Inferior parietal cortex (tissue), 1 donor: ENCODE results near the gene SLC9B1.
A peak's percentile ranks its signal among the peaks of the same experiment; 100 is the strongest.
"Not testable (repeated sequence)": the region's sequence is repeated elsewhere in the genome, so short reads cannot be mapped to it uniquely, and the experiment has no call there.

Experiments
- DNase-seq: peaks from one replicate; pipeline ENCODE4 v3.0.0-alpha.2; 2016; ENCODE audit errors: extremely low spot score

The SLC9B1 gene

DNA sequence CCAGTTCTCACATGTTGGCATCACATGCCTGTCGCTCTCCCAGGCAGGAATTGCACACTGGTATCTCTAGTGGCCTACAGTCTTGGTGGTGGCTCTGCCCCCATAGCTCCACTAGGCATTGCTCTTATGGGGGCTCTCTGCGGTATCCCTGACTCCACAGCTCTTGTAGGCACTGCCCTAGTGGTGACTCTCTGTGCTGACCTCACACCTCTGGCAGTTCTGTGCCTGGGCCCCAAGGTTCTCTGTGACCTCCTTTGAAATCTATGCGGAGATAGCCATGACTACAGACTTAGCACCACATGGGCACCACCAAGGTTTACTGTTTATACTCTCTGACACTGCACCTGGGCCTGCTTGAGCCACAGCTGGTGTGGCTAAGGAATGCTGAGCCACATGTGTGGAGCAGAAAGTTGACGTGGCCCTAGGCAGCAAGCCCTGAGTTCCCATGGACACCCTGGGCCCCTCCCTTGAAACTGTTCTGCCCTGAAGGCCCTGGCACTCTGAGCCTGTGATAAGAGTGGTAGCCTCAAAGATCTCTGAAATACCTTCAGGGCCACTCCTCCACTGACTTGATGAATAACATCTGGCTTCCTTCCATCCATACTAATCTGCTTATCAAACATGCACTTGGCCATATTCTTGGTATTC is 8.0 kb downstream of the SLC9B1 start:
- DNase-seq = no peak

DNA sequence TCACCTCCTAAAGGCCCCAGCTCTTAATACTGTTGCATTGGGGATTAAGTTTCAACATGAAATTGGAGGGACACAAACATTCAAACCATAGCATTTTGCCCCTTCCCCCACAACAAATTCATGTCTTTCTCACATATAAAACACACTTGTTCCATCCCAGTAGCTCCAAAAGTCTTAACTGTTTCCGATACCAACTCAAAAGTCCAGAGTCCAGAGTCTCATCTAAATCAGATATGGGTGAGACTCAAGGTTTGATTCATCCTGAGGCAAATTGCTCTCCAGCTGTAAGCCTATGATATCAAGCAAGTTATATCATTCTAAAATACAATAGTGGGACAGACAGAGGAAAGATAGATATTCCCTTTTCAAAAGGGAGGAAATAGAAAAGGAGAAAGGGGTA is 8.7 kb downstream of the SLC9B1 start:
- DNase-seq = no peak

DNA sequence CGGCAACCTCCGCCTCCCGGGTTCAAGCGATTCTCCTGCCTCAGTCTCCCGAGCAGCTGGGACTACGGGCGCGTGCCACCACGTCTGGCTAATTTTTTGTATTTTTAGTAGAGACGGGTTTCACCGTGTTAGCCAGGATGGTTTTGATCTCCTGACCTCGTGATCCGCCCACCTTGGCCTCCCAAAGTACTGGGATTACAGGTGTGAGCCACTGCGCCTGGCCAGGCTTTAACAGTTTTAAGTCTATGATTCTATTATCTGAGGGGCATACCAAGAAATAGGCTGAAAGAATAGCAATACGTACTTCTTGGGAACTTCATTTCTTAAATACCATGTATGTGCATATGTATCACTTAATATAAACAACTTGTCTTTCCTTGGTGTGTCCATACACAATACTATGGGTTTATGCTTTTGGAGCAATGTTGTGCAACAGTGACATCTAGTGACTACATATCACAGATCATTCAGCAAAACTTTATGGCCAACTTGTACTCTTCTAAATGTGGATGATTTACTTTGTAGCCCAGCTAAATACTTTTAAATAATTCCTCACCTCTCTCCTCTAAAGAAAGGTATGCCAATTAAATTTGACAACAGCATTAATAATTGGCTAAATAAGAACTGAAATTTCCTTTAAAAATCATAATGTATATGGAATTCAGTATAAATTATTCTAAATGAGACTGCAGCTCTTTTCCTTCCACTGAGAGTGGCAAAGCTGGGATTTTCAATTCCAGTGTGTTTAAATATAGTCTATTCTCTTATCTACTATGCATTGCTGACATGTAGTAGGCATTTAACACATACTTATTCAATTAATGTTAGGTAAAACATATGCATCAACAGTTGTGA is 10.4 kb downstream of the SLC9B1 start:
- peak; percentile 86 for DNase-seq

DNA sequence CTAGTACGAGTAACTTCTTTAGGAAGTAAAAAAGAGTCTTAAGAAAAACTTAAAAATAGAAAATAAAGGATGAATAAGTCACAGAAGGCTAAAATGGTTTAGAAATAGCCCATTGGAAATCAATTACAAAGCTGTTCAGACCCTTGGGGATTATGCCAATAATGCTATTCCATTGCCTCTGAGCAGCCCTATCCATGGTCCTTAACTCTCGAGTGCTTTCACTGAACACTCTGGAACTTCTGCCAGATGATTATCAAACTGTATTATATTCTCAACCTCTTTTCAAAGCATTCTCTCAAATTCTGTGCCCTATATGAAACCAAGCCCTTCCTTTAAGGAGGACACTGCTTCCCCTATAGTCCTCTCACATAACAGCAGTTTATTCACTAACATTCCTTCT is 17.0 kb downstream of the SLC9B1 start:
- DNase-seq = no peak

DNA sequence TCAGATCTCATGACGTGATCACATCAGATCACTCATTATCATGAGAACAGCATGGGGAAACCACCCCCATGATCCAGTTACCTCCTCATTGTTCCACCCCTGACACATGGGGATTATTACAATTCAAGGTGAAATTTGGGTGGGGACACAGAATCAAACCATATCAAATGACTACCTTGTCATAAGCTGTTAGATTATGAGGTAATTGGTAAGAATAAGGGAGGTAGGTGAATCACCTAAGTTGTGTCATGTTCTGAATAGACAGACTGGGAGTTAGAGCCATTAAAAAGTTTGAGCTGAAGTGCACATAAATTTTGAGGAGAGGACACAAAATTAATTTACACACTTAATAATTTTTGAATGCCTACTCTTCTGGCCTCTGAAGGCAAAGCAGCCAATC is 24.7 kb downstream of the SLC9B1 start:
- DNase-seq = no peak

DNA sequence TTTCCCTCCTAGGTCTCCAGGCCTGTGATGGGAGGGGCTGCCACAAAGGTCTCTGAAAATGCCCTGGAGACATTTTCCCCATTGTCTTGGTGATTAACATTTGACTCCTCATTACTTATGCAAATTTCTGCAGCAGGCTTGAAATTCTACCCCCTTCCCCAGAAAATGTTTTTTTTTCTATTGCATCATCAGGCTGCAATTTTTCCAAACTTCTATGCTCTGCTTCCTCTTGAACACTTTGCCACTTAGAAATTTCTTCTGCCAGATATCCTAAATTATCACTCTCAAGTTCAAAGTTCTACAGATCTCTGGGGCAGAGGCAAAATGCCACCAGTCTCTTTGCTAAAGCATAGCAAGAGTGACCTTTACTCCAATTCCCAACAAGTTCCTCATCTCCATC is 25.5 kb downstream of the SLC9B1 start:
- not testable (repeated sequence) for DNase-seq

DNA sequence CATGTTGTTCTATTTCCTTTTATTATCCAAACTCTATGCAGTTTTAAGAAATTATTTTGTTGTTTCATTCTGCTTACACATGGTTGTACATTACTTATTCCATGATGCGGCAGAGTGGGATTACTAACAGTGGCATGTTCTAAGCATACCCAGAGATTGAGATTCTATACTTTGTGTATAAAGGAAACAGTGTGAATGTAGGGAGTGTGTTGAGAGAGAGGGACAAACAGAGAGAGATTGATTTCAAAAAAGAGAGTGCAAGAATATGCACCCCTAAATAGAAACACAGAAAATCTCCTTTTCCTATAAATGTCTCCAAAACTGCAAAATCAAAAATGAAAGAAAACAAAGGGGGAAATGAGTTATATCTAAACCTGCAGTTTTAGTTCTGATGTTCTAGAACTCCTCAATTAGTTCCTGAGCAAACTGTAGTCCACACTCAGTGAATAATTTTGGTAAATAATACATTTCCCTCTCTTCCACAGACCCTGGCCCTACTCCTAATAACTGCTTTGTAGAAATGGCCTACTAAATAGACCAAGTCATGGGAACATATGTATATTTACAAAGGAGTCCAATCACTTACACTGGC is 31.0 kb downstream of the SLC9B1 start:
- no peak for DNase-seq

DNA sequence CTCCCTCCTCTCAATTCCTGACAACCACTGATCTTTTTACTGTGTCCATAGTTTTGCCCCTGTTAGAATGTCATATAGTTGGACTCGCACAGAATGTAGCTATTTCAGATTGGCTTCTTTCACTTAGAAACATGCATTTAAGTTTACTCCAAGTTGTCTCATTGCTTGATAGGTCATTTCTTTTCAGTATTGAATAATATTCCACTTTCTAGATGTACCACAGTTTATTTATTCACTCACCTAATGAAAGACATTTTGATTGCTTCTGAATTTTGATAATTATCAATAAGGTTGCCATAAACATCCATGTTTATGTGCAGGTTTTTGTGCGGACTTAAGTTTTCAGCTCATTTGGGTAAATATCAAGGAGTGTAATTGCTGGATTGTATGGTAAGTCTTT is 38.5 kb downstream of the SLC9B1 start:
- DNase-seq = no peak

DNA sequence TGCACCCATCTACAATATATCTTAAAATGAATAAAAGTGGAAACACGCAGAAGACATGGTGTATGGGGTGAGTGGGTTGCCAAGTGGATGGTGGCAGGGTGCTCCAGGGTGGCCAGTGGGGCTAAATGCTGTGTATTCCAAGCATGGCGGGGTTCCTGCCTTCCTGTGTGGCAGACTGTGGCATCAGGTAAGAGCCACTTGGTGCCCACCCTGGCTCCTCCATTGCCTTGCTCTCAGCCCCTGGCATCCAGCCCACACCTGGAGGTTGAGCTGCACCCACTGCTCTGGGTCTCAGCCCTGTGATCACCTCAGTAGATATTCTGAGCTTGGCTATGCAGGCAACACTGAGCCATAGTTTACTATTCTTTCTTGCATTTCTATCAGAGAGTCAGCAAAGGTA is 57.7 kb downstream of the SLC9B1 start:
- DNase-seq = not testable (repeated sequence)

DNA sequence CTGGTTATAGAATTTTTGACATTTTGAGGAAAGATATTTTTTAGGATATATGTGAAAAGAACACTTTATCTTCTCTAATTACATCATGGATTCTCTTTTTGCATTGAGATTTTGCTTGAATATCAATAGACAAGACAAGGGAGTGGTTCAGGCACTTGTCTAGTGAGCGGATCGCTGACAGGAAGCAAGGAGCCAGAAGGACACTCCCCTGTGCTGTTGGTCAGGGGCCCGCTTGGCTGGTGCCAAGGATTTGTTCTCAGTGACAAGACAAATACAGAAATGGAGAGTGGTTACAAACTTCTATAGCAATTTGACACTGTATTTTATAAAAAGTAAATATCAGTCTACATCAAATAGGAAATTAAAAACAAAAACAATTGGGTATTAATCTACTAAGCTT is 60.0 kb downstream of the SLC9B1 start:
- peak; percentile 1 for DNase-seq

DNA sequence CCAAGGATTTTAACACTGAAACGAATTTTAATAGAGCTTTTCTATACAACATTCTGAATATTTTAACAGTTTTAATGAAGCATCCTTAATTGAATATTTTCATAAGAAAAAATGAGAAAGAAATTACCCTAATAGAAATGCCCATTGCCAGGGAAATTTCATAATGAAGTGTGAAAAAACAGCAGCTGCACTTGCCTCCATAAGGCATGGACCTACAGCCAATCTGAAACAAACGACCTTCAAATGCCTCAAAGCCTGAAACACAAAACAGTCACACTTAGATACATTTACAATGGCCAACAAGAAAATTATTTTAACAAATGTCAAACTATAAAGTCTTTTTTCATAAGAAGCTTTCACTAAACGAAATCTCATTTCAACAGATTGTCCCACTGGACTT is 74.4 kb downstream of the SLC9B1 start:
- DNase-seq = no peak

DNA sequence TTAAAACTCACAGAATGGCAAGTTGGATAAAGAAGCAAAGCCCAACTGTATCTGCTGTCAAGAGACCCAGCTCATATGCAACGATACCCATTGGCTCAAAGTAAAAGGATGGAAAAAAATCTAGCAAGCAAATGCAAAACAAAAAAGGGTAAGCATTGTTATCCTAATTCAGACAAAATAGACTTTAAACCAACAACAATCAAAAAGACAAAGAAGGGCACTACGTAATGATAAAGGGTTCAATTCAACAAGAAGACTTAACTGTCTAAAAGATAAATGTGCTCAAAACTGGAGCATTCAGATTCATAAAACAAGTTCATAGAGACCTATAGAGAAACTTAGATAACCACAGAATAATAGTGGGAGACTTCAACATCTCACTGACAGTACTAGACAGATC is 81.4 kb downstream of the SLC9B1 start:
- not testable (repeated sequence) for DNase-seq

DNA sequence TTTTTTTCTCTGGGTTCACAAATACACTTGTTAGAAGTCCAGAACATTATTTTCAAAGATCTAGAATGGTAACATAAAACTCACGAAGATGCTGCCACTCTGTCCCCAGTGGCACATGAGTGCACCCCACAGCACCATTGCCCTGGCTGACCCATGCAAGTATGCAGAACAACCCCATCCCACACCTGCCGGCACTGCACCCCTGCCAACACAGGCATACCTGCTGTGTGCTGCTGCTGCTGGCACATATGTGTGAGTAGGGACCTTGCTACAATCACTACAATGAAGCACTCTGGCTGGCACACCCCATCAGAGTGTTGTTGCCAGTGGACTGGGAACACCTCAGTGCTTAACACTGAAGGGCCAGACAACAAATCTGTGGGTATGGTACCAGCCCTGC is 83.8 kb downstream of the SLC9B1 start:
- no peak for DNase-seq

DNA sequence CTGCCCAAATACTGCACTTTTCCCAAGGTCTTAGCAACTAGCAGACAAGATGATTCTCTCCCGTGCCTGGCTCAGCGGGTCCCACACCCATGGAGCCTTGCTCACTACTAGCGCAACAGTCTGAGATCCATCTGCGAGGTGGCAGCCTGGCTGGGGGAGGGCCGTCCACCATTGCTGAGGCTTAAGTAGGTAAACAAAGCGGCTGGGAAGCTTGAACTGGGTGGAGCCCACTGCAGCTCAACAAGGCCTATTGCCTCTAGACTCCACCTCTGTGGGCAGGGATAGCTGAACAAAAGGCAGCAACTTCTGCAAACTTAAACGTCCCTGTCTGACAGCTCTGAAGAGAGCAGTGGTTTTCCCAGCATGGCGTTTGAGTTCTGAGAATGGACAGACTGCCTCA is 99.8 kb downstream of the SLC9B1 start:
- not testable (repeated sequence) for DNase-seq

DNA sequence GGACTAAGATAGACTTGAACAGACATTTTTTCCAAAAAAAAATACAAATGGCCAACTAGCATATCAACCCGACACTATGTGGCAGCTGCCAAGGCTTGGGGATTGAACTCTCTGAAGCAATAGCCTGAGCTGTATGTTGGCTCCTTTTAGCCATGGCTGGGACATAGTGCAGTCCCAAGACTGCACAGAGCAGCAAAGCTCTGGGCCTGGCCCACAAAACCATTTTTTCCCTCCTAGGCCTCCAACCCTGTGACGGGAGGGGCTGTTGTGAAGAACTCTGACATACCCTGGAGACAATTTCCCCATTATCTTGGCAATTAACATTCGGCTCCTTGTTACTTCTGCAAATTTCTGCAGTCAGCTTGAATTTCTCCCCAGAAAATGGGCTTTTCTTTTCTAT is 100.6 kb downstream of the SLC9B1 start:
- no peak for DNase-seq

DNA sequence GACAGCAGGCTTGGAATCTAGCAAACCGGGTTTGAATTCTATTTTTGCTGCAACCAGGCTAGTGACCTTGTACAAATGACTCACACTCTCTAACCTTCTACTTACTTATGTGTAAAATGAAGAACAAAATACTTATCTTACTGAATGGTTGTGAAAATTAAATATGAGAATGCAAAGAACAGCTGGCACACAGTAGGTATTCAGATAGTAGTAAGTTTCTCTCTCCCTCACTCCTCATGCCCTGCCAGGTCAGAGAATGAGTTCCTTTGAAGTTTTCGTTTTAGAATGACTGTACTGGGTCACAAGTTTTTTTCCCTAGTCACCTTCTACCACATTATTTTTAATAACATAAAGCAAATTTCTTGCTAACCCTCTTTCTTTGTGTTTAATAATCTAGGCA is 117.7 kb downstream of the SLC9B1 start:
- DNase-seq = no peak

DNA sequence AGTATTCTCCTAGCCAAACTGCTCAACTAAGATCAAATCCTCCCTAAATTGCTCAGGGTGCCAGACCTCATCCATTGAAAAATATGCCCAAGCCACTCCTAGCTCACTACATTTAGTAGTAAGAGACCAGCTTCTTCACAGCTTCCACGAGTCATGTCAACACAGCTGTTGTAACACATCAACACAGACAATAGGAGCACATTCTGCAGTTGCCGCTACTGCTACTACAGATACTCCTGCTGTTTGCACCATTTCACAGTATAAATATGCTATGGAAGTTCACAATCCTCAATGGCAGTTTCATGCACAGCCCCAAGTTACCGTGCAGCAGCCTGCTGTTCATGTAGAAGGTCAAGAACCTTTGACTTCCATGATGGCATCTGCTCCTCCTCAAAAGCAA is 121.9 kb downstream of the SLC9B1 start:
- DNase-seq = not testable (repeated sequence)

DNA sequence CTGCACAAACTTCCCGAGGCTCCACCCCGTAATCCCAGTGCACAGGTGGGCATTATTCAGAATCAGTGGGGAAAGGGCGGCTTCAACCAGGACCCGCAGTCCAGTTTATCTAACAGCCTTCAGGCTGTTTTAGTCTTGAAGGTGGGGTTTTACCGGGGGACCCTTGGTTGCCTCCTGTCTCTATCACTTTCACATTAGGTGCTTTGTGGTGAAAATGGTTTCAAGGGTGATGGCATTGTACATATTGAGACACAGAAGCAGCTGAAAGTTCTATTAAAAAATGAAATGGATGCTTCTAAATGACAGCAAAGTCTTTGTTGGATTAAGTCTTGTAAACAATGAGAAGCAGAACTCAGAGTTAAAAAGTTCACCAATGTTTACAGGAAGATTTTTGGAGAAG is 123.0 kb downstream of the SLC9B1 start:
- DNase-seq = not testable (repeated sequence)

DNA sequence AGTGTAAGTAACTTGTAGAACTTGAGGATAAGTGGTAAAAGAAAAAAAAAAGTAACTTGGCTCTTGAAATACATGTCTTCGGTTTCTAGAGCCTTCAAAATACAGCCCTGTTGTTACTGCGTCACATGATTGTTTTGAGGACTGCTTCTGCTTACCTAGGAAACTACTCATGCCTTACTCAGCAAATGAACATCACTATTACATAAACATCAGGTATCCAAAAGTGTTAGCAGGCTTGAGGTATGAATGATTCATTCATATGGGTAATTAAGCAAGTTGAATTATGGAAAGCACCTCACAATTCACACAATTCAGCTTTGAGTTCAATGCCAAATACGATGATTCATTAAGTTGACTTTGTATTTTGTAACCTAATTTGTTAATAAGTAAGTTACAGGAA is 129.6 kb downstream of the SLC9B1 start:
- not testable (repeated sequence) for DNase-seq

DNA sequence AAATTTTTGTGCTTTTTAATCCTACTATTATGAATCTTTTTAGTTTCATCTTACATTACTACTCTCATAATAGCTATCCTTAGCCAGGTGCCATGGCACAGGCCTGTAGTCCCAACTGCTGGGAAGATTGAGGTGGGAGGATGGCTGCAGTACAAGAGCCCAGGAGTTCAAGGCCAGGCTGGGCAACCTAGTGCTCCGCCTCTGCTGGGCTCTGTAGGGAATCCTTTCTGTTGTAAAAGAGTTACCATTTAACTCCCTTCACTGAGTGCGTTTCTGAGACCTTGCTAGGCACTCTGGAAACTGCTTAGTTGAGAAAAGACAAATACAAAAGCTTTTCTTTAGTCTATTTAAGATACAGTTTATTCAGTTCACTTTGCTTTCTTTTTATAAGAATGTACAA is 130.9 kb downstream of the SLC9B1 start:
- DNase-seq = not testable (repeated sequence)

DNA sequence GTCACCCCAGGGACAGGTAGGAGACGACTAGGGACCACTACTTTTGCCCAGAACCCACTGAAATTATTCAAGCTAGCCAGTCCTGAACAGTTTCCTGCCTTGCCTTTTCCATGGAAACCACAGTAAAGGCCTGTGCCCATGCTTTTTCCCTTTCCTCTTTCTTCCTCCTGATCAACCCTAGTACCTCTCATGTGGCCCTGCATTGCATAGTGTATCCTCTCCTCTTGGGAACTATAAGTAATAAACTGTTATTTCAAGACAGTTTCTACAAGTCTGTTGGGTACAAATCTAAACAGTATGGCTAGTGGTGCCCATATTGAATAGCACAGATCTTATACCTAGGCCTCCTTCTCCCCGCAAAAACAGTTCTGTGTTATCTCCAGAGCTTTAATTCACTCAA is 136.2 kb downstream of the SLC9B1 start:
- DNase-seq = no peak

DNA sequence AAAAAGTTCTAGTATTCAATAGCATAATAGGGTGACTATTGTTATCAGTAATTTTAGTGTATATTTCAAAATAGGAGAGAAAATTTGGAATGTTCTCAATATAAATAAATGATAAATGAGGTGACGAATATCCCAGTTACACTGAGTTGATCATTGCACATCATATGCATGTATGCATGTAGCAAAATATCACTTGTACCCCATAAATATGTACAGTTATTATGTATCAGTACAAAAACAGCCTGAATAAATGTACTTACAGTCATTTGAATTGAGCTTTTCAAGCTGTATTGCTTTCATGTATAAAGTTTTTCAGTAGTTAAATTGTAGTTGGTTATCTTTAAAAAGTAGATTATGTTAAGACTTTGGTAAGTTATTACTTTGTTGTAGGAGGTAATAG is 138.2 kb downstream of the SLC9B1 start:
- DNase-seq = no peak

DNA sequence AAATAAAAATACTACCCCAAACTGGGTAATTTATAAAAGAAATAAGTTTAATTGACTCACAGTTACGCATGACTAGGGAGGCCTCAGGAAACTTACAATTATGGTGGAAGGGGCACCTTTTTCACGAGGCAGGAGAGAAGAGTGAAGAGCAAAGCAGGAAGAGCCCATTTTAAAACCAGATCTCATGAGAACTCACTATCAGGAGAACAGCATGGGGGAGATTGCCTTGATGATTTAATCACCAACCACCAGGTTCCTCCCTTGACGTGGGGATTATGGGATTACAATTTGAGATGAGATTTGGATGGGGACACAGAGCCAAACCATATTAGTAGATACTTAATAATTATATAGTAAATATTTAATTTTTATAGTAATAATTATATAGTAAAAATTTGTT is 140.6 kb downstream of the SLC9B1 start:
- no peak for DNase-seq
